ENCODE measurements around the gene CCDC88A.
"Not testable (repeated sequence)": the region's sequence is repeated elsewhere in the genome, so short reads cannot be mapped to it uniquely, and the experiment has no call there.

Gene CCDC88A

DNA sequence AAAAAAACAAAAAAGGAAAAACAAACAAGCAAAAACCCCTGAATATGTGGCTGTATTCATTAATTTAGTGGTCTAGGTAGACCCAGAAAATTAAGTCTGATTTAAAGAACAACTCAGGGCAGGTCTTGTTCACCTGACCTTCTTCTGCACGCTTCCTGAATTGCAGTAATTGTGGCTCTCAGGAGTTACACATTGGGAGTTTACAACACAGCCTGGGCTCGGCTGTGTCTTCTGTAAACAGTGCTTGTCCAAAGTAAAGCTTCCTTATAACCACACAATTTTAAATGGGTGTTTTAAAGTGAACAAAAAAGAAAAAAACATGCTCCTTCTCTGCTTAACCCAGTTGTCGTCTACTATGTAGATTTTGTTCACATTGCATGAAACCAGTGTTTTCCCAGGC lies 142.3 kb downstream of the CCDC88A start:
- TF ChIP-seq, protein P1, sequence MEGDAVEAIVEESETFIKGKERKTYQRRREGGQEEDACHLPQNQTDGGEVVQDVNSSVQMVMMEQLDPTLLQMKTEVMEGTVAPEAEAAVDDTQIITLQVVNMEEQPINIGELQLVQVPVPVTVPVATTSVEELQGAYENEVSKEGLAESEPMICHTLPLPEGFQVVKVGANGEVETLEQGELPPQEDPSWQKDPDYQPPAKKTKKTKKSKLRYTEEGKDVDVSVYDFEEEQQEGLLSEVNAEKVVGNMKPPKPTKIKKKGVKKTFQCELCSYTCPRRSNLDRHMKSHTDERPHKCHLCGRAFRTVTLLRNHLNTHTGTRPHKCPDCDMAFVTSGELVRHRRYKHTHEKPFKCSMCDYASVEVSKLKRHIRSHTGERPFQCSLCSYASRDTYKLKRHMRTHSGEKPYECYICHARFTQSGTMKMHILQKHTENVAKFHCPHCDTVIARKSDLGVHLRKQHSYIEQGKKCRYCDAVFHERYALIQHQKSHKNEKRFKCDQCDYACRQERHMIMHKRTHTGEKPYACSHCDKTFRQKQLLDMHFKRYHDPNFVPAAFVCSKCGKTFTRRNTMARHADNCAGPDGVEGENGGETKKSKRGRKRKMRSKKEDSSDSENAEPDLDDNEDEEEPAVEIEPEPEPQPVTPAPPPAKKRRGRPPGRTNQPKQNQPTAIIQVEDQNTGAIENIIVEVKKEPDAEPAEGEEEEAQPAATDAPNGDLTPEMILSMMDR (conservative IDR thresholded peaks at IDR 0.05; ENCODE audit: low read depth, low read length), result no peak
- H3K4me3 ChIP-seq (ENCODE audit: low read length), result no peak overlapping the region
- no peak for DNase-seq (ENCODE audit: low read depth)

DNA sequence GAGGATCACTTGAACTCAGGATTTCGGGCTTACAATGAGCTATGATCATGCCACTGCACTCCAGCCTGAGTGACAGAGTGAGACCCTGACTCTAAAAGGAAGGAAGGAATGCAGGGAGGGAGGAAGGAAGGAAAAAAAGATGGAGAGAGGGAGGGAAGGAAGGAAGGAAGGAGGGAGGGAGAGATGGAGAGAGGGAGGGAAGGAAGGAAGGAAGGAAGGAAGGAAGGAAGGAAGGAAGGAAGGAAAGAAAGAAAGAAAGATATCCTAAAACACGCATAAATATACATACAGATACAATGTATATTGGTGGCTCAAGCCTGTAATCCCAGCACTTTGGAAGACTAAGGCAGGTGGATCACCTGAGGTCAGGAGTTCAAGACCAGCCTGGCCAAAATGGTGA lies 145.3 kb downstream of the CCDC88A start:
- not testable (repeated sequence) for DNase-seq (ENCODE audit: low read depth); H3K4me3 ChIP-seq (ENCODE audit: low read length)

DNA sequence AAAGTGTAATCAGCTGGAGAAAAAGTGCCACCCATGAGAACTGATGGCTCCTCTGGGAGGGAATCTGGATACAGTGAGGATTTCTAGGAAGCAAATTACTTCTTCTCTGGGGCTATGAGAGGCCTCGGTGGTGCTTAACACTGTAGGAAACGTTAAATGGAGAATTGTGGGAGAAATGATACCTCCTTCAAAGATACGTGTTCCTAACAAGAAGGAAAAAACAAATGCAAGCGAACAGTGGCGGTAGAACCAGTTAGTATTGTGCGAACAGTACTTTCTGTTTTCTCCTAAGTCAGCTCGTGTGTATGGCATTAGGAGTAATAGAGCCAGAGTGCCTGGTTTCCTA lies 150.0 kb downstream of the CCDC88A start:
- TF ChIP-seq, protein P1 (conservative IDR thresholded peaks at IDR 0.05; ENCODE audit: low read depth, low read length), result no peak
- no peak for DNase-seq (ENCODE audit: low read depth)
- peak overlapping the region; percentile 98 for H3K4me3 ChIP-seq (ENCODE audit: low read length)

DNA sequence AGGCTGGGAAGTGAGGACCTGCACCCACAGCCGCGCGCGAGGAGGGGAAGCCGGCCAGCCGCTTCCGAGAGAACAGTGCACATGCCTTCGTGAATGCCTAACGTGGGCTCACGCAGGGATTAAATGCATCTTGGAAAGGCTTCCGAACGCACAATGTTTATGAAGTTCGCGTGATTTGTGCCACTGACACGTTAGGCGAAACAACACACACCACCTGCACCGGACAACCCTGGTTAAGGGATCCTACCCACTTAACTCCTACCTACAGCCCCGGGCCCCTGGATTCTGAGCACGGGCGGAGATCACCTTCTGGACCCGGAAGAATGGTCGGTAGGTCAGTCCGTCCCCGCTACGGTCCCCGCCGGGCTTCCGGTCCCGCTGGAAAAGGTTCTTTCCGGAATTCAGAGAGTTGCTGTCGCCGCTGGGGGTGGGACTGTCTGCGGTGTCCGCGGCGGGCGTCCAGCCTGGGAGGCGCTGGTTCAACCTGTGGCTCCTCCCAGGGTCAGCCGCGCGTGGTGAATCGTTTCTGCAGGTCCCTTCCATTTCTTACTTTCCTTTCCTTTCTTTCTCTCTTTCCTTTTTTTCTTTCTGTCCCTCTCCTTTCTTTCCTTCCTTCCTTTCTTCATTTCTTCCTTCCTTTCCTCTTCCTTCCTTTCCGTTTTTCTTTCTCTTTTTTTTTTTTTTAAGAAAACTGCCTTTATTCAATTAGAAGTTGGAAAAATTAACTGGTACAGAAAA lies 150.6 kb downstream of the CCDC88A start, which contains the start of gene MTIF2:
TSS of gene MTIF2 (minus strand) at position 325 of the 738 bp plus-strand sequence. CDS start 5,373 bp downstream, outside the sequence.
- TF ChIP-seq, protein P1 (conservative IDR thresholded peaks at IDR 0.05; ENCODE audit: low read depth, low read length), result no peak
- peak within 1 kb of the TSS; percentile 98 for H3K4me3 ChIP-seq (ENCODE audit: low read length)
- DNase-seq (ENCODE audit: low read depth), result peak; percentile 72

DNA sequence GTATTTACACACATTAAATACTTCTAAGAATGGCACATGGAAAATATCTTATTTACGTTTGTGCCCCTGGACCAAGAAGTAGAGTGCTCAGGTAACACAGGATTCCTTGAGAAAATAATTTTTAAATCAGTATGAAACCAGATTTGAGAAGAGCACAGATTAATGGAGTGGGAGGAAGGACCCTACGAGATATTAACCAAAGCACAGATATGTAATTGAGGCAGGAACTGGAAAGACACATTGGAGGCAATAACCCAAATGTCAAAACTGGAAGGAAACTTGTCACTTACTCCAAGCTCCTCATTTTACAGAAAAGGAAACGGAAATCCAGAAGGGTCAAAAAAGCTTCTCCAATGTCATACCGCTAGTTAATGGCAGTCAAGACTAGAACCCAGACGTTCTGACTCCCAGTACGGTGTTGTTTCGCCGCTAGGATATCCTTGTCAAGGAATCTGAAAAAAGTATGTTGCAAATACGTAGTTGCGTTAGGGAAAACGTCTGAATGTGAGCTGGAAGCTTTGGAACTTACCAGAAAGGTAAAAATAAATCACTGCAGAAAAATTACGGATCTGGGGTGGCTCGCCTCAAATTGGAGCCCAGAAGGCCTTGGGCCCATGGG lies 151.3 kb downstream of the CCDC88A start:
- TF ChIP-seq, protein P1 (conservative IDR thresholded peaks at IDR 0.05; ENCODE audit: low read depth, low read length), result no peak
- no peak for DNase-seq (ENCODE audit: low read depth)
- peak overlapping the region; percentile 98 for H3K4me3 ChIP-seq (ENCODE audit: low read length)

DNA sequence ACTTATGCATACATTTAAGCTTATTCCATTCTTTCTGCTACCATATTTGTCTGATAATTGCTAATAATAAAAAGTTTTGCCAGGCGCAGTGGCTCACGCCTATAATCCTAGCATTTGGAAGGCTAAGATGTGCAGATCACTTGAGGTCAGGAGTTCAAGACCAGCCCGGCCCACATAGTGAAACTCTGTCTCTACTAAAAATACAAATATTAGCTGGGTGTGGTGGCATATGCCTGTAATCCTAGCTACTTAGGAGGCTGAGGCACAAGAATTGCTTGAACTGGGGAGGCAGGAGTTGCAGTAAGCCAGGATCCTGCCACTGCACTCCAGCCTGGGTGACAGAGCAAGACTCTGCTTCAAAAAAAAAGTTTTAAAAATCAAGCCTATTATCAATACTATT lies 160.1 kb downstream of the CCDC88A start:
- DNase-seq (ENCODE audit: low read depth); H3K4me3 ChIP-seq (ENCODE audit: low read length): not testable (repeated sequence)

DNA sequence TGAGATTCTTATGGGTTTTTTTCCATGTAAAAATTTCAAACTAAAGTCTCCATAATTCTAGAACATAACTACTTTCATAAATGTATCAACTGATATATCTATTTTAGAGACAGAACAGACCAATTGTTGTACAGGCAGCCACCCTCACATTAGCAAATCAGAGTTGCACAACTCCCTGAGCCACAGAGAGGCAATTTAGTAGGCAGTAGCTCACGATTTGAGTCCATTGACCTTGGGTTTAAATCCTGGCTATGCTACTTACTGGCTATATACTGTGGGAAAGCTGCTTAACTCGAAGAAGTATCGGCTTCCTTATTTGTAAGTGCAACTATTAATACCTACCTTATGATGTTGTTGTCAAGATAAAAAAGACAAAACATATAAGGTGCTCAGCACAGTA lies 166.8 kb downstream of the CCDC88A start:
- H3K4me3 ChIP-seq (ENCODE audit: low read length), result no peak overlapping the region
- no peak for DNase-seq (ENCODE audit: low read depth)
- TF ChIP-seq, protein P1 (conservative IDR thresholded peaks at IDR 0.05; ENCODE audit: low read depth, low read length), result no peak

DNA sequence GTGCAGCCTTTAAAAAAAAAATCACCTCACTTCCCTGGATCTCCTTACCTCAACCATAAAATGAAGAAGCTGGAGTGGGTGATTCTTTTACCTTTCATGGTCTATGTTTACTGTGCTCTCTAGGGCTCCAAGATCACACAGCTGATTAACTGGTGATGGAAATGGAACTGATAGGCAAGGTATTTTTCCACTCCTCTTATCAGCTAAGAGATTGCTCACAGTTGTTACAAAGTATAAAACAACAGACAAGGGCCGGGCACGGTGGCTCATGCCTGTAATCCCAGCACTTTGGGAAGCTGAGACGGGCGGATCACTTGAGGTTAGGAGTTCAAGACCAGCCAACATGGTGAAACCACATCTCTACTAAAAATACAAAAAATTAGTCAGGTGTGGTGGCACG lies 172.6 kb downstream of the CCDC88A start:
- TF ChIP-seq, protein P1 (conservative IDR thresholded peaks at IDR 0.05; ENCODE audit: low read depth, low read length), result no peak
- no peak overlapping the region for H3K4me3 ChIP-seq (ENCODE audit: low read length)
- no peak for DNase-seq (ENCODE audit: low read depth)

All from retinal pigment epithelial cell (primary cell).